GM18907 (cell line): ENCODE measurements around the gene PLPP3.
"Not testable (repeated sequence)": the region's sequence is repeated elsewhere in the genome, so short reads cannot be mapped to it uniquely, and the experiment has no call there.

Experiments used
- ATAC-seq: cut with Tn5 transposase; IDR thresholded peaks from one replicate; pipeline ENCODE4 v1.9.1; 2021; ENCODE audit warnings: mild to moderate bottlenecking, moderate library complexity; ENCODE audit not compliant: unreplicated experiment

PLPP3 gene

DNA sequence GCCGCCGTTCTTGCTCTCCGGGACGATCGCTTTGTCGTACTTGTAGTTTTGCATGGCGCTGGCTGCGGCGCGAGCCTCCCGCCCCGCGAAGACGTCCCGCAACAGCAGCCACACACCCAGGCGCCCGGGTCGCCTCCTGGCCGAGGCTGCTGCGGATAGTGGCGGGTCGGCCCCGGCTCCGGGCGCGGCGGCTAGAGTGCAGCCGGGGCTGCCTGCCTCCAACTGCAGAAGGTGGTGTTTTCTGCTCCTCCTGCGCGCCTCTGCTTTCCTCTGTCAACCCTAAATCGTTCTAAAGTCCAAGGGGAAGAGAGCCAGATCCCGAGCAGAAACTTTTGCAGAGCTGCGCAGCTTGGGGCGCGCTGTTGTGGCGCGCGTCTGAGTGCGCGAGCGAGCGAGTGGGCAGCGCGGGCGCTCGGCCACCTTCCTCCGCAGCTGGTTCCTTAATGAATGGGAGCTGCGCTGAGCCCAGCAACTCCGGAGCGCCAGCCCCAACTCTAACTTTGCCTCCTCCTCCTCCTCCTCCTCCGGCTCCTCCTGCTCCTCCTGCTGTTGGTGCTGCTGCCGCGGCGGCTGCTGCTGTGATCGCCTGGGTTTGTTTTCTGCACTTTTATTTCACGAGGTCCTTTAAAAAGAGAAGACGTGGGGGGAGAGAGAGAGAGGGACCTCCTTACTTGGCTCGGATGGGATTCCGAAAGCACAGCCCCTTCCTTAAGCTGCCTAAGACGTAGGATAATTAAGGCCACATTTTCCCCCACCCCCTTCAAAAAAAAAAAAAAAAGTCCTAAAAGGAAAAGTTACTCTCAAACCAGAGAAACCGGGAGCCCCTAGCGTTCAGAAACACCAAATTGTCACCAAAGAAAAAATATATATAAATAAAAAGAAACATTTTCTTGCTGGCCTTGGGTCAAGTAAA is at the start of gene PLPP3:
TSS of gene PLPP3 (minus strand) at position 601 of the 913 bp plus-strand sequence. CDS start at position 54, 547 bp downstream.
- no peak for ATAC-seq

DNA sequence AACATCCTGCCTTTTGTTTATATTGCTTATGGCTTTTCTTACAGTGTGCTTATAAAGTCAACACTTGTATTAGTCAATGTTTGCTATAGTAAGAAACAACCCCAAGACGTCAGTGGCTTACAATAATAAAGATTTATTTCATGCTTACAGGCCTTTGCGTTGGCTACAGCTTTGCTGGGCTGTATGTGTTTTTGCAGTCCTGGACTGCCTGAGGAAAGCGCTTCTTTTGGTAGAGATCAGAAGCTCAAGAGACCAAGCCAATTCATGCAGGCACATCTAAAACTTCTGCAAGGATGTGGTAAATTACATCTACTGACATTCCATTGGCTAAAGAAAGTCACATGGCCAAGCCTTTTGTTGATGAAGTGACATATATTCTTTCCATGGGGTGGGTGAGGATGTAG is 48.3 kb upstream of the PLPP3 start:
- no peak for ATAC-seq

DNA sequence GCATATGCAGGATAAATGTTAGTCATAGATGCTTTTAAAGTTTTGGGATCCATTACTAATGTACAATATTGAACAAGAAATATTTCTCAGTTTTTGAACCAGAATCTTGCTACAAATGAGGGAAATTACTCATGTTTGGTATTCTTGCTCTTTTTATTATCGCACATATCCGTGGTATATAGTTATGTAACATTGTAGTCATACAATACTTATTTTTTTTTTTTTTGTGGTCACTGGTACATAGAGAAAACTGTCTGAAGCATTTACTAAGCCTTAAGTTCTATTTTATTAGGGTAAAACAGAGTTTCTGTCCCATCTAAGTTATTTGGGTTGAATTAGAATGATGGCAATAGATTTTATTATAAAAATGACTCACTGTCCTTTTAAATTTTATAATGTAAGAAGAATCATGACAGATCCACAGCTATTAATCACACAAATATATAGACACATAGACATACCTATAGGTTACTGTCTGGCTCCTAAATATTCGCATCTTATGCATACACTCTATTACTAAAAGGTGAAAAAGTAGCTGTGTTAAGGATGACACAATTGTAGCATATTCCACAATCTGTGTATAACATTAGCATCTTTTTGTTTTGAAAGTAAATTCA is 47.8 kb upstream of the PLPP3 start:
- no peak for ATAC-seq

DNA sequence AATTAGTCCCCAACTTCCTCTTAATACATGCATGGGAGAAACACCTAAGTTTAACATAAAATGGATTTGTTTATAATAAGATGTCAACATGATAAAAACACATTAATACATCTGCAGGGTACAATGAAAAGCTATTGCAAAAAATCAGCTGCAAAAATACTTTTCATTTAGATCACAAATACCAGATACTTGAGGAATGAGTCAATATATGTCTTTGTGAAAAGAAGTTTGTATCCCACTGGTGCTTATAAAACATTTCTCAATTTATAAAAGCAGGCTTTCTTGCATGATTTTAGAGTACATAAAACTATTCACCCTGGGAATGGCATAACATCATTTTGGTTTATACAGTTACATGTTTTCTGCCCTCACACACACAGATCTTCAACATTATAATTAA is 47.2 kb upstream of the PLPP3 start:
- ATAC-seq, result no peak

DNA sequence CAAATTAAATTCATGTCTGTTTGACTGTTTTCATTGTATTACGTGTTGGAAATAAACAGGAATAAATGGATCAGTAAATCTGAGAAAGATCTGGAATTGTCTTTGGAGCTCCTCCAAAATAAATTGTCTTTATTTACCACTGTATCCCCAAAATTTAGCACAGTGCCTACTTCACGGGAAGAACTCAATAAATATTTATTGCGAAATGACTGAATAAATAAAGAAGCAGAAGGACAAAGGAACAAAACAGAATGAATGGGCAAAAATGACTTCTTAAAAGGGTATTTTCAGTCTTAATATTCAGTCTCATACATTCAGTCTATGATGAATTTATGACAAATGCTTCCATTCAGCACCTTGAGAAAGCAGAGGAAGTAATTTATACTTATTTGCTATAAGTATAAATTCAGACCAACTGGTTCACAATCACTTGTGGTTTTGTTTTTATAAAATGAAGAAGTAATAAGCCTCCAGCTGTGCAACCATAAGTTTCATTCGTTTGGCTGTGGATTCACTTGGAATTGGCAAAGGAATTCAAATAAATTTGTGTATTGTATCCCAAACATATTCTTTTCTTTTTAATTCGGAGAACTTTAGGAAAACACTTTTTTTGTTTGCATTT is 46.6 kb upstream of the PLPP3 start:
- no peak for ATAC-seq

DNA sequence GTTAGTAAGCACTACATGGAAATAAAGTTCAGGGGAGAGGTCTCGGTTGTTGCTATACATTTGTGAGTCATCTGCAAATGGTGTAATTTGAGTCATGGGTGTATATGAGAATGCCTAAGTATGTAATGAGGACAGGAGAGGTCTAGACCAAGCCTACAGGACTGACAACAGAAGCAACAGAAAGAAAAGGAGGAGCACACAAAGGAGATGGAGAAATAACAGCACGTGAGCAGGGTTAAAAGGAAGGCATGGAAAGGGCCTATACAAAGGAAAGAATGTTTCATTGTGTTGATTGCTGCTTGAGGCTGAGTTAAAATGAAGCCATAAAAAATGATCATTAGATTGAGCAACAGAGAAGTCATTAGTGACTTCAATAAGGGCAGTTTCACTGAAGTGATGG is 37.8 kb upstream of the PLPP3 start:
- ATAC-seq, result no peak

DNA sequence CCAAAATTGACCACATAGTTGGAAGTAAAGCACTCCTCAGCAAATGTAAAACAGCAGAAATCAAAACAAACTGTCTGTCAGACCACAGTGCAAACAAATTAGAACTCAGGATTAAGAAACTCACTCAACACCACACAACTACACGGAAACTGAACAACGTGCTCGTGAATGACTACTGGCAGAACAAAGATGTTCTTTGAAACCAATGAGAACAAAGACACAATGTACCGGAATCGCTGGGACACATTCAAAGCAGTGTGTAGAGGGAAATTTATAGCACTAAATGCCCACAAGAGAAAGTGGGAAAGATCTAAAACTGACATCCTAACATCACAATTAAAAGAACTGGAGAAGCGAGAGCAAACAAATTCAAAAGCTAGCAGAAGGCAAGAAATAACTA is 31.4 kb upstream of the PLPP3 start:
- ATAC-seq, result not testable (repeated sequence)

DNA sequence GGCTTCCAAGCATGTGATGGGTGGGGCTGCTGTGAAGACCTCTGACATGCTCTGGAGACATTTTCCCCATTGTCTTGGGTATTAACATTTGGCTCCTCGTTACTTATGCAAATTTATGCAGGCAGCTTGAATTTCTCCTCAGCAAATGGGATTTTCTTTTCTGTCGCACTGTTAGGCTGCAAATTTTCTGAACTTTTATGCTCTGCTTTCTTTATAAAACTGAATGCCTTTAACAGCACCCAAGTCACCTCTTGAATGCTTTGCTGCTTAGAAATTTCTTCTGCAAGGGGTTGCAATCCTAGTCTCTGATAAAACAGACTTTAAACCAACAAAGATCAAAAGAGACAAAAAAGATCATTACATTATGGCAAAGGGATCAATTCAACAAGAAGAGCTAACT is 30.7 kb upstream of the PLPP3 start:
- not testable (repeated sequence) for ATAC-seq

DNA sequence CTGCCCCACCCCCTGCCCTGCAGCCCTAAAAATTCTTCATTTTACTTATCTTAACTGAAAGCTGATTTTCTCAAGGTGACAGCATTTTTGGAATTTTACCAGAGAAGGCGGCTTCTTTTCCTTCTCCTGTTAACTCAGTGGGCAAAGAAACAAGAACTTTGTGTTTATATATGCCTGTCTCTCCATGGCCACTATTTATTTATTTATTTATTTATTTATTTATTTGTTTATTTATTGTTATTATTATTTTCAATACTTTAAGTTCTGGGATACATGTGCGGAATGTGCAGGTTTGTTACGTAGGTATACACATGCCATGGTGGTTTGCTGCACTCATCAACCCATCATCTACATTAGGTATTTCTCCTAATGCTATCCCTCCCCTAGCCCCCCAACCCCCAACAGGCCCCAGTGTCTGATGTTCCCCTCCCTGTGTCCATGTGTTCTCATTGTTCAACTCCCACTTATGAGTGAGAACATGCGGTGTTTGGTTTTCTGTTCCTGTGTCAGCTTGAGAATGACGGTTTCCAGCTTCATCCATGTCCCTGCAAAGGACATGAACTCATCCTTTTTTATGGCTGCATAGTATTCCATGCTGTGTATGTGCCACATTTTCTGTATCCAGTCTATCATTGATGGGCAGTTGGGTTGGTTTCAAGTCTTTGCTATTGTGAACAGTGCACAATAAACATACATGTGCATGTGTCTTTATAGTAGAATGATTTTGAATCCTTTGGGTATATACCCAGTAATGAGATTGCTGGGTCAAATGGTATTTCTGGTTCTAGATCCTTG is 16.2 kb upstream of the PLPP3 start:
- not testable (repeated sequence) for ATAC-seq

DNA sequence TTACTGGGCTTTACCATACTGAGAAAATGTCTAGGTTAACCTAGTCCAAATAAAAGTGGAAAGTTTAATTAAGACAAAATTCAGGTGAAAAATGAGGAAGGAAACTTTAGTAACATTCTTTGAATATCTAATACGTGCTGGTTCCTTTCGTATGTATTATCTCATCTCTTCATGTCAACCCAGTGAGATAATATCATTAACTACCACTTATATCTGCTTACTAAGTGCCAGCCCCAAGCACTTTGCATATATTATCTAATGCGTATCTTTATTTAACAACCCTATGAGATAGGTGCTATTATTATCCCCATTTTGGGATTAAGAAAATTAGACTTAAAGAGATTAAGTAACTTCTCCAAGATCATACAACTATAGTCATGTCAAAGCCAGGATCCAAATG is 12.5 kb upstream of the PLPP3 start:
- ATAC-seq, result no peak

DNA sequence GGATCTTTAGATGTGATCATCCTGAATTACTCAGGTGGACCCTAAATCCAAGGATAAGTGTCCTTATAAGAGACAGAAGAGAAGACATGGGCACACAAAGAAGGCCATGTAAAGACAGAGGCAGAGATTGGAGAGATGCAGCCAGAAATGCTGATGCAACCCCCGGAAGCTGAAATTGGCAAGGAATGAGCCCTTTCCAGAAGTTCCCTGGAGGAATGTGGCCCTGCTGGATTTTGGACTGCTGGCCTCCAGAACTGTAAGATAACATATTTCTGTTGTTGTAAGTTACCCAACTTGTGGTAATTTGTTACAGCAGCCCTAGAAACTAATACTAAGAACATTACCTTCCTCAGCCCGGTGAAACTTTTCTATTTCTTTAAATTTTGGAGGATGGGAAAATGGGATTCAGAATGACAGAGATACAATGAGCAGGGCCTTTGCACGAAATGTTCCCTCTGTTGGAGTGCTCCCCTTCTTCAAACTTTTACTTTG is 11.2 kb upstream of the PLPP3 start:
- ATAC-seq, result no peak

DNA sequence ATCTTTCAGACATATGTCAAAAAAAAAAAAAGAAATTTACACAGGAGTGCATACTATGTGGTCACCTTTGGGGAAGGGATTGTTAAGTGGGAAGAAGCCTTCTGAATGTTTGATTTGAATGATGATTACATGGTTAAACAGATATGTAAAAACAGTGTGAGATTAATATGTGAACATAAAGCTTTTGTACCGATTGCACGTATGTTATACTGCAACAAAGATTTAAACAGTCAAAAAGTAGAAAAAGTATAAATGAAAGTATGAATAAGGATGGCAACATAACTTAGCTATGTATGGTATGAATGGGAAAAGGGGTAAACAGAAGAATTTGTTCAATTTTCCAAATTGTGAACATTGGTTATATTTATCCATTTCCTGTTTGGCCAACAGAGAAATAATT is 10.0 kb upstream of the PLPP3 start:
- ATAC-seq, result no peak

DNA sequence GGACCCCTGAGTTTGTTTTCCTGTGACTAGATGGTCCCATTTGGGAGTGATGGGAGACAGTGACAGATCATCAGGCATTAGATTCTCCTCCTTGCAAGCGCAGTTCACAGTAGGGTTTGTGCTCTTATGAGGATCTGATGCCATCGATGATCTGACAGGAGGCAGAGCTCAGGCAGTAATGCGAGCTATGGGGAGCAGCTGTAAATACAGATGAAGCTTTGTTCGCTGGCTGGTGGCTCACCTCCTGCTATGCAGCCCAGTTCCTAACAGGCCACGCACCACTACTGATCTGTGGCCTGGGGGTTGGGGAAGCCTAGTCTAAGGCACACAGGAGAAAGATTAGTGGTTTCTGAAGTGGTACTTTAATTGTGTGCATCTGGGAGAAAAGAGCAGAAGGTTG is 7.1 kb upstream of the PLPP3 start:
- no peak for ATAC-seq

DNA sequence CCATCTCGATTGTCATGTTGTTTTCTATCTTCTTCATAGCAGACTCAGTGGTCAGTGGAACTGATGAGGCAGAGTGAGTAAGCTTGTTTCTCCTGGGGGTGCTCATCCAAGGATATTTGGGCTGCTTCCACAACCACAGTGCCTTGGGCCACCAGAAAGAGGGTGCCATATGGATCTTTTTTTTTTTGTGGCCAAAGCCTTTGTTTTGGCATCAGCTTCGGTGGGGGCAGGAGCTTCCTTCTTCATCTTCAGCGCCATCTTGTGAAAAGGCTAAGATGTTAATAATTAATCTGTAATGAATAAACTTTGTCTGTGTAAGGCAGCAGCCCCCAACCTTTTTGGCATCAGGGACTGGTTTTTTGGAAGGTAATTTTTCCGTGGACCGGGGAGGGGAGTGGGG is 6.6 kb upstream of the PLPP3 start:
- ATAC-seq, result no peak

DNA sequence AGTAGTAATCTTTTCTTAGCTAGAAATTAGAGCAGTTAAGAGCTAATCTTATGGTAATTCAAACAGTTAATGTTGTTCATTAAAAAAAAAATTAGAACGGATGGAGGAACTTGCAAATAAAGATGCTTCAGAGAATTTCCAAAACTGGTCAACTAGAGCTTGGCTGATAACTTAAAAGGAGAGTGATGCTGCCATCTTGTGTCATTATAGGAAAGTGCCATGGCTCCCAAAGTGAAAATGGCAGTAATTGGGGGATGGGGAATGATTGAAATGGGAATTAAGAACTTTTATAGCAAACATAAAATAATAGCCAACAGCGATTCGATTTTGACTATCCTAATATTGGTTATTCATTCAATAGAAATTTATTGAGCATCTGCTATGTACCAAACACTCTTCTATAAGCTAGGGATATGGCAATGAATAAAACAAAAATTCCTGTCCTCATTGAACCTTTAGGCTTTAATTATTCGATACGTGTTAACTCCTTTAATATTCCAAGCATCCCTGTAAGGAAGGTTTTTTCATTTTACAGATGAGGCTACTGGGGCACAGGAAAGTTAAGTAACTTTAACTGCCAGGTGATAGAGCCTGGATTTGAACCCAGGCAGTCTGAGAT is 5.7 kb upstream of the PLPP3 start:
- no peak for ATAC-seq

DNA sequence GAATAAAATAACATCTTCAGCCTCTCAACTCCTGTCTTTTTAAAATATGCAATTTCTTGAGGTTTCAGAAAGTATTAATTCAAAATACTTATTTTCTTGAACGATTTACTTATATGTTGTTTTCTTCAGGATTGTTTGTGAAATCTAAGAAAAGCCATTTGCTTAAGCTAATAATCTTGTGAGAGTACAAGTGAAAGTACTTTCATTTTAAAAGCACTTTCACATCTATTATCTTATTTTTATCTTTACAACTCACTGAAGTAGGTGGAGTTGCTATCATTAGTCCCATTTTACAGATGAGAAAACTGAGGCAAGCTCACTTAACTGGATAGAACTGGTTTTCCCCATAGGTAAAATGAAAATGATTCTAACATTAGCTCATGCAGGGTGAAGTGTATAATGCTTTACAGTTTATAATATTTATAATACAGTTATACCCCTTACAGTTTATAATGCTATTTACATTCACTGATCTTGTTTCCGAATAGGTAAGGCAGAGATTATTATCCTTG is 4.7 kb upstream of the PLPP3 start:
- no peak for ATAC-seq

DNA sequence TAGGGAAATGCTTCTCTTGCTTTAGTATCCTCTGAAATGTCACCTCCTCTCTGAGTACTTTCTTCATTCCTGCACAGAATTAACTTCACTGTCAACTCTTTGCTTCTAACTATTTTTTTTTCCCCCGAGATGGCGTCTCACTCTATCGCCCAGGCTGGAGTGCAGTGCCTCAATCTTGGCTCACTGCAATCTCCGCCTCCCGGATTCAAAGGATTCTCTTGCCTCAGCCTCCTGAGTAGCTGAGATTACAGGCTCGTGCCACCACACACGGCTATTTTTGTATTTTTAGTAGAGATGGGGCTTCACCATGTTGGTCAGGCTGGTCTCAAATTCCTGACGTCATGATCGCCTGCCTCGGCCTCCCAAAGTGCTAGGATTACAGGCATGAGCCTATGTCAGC is 1.4 kb upstream of the PLPP3 start:
- no peak for ATAC-seq

DNA sequence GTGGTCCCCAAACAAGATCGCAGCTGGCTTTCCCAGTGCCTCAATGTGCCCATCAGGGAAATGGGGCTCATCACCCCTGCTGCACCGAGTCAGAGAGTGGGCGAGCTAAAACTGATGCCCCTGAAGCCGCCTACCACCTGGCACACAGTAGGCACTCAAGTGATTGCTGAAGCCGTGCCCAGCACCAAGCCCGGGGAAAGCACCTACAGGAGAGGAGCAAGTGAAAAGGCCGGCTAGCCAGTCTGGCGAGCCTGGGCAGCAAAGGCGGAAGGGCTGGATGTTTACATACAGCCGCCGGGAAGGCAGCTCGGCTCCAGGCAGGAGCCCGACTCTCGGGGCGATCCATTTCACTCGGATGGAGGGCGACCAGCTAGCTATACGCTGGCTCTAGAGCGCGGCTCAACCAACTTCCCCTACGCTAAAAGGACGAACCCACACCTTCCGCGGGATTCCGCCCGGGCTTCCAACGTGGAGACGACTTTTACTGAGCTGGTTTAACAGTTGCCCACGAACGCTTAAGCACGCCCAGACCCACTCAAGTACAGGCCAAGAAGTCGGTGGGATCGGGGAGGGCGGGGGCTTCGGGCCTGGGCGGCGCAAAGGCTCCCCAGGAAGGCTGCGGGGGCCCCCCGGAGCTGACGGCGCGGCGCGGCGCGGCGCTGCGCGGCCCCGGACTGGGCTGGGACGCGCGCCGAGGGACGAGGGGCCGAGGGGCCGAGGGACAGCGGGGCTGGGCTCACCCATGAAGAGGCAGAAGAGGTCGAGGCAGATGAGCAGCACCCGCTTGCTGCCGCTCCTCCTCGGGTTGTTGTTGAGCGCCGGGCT is 1.0 kb downstream of the PLPP3 start:
- ATAC-seq, result no peak

DNA sequence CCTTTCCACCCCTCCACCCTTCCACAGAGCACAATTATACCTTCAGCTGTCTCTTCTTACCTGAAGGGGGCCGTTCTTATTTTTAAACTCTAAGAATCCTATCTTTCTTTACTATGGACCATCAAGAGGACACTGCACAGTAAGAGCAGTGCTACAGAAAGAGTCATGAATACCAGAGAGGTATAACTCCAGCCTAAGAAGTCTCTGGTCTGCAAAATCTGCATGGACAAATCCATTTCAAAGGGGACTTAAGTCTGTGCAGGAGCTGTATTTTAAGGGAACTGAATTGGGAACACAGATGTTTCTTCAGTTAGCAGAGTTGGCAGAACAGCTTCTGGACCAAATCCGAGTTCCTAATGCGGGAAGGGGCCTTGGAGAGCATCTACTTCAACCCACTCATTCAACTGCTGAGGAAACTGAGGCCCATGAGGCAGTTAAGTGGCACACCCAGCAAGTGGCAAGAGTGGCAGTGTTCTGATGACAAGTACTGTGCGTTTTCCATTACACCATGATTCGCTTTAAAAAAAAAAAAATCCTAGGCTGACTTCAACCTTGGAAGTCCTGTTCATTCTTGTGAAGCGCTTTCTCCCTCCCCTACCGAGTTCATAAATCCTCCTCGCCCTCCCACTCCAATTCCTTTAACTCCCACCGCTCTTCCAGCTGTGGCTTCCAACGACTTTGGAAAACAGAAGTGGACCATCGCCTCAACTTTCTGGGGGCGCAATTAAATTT is 1.8 kb downstream of the PLPP3 start:
- no peak for ATAC-seq
